T-helper 1 cell (primary cell): ENCODE data around the gene LYRM2.
A peak's percentile ranks its signal among the peaks of the same experiment; 100 is the strongest.
"Not testable (repeated sequence)": the region's sequence is repeated elsewhere in the genome, so short reads cannot be mapped to it uniquely, and the experiment has no call there.

Source experiments
- DNase-seq, 5 donors: peaks; one replicate each; pipeline ENCODE4 v3.0.0-alpha.2; 2012 to 2020

Gene LYRM2

GRCh38 chr6:89644864-89645263 lies 6.3 kb upstream of the LYRM2 start:
- no peak for DNase-seq

DNA sequence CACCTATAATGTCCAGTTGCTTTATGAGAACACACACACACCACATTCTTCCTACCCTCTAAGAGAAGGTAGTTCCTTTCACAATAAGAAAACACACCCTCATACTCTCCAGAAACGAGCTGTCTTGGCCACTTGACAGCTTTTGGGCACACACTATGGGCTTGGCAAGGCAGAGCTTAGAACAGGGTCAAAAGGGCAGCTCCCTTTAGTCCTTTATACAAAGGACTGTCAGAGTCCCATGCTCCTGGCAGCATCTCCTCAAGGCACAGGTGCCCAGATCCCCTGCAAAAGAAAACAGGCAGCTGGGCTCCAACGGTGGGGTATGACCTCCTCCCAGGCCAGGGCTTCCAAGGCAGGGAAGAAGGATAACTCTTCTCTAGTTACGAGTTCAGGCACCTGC lies 4.9 kb upstream of the LYRM2 start:
- DNase-seq = no peak

DNA sequence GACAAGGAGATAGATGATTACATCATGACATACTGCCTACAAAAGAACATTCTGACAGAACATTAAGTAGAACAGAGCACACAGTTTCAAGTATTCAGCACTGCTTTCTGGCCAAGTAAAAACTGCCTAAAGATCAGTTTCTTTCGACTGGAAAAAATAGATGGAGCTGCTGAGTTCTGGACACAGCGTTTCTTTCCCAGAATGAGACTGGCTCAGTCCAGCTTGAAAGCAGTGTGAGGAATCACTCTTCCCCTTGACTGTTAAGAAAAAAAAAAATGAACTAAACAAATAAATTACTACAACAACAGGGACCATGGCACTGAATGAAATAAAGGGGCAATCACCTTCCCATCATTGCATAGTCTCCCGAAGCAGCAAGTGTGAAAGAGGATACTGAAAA lies 4.4 kb upstream of the LYRM2 start:
- DNase-seq = no peak

DNA sequence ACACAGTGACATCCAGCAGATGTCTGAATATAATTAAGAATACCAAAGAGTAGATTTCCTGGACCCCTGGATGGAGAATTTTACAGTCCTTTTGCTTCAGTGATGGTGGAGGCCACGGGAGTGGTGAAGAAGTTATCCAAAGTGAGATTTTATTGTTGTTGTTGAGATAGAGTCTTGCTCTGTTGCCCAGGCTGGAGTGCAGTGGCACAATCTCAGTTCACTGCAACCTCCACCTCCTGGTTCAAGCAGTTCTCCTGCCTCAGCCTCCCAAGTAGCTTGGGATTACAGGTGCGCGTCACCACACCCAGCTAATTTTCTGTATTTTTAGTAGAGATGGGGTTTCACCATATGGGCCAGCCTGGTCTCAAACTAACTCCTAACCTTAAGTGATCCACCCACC lies 3.0 kb upstream of the LYRM2 start:
- not testable (repeated sequence) for DNase-seq

DNA sequence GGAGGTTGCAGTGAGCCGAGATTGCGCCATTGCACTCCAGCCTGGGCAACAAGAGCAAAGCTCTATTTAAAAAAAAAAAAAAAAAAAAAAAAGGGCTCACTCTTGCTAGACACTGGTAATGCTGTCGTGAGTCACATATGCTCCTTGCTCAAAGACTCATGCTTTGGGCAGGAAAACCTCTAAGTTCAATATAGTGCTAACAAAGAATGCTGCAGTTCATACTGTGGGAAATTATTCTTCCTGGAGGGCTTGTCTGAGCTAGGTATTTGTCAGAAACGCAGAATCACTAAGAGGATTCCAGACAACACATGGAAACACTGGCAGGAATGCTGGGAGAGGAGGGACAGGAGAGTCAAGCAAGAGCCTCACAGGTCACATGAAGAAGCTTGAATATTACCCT lies 2.3 kb upstream of the LYRM2 start:
- no peak for DNase-seq

DNA sequence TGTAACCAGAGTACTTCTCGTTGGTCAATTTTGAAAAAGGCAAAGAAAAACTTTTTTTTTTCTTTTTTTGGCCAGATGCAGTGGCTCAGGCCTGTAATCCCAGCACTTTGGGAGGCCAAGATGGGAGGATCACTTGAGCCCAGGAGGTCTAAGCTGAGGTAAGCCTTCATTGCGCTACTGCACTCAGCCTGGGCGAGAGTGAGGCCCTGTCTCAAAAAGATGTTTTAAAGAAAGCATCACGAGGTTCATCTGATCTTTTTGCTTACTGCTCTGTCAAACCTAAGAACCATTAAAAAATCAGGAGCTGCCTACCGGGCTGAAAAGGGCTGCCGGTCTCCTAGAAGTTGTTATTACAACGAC lies 607 bp downstream of the LYRM2 start:
- DNase-seq = no peak

DNA sequence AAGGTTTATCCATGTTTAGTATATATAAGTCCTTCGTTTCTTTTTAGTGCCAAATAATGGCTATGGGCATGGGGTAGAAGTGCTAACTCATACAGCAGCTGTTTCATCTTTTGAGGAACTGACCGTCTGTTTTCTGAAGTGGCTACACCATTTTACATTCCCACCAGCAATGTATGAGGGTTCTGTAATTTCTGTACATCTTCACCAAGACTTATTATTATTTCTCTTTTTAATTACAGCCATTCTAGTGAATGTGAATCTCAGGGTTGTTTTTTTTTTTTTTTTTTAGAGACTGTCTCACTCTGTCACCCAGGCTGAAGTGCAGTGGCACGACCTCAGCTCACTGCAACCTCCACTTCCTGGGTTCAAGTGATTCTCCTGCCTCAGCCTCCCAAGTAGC lies 2.1 kb downstream of the LYRM2 start:
- not testable (repeated sequence) for DNase-seq

DNA sequence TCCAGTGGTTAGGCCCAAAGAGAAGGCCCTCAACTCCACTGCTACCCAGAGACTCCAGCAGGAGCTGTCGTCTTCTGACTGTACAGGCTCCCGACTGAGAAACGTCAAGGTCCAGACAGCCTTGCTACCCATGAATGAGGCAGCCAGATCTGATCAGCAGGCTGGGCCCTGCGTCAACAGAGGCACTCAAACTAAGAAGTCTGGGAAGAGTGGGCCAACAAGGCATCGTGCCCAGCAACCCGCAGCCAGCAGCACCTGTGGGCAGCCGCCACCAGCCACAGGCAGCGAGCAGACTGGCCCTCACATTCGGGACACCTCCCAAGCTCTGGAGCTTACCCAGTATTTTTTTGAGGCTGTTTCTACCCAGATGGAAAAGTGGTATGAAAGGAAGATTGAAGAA lies 8.1 kb downstream of the LYRM2 start:
- DNase-seq = no peak

DNA sequence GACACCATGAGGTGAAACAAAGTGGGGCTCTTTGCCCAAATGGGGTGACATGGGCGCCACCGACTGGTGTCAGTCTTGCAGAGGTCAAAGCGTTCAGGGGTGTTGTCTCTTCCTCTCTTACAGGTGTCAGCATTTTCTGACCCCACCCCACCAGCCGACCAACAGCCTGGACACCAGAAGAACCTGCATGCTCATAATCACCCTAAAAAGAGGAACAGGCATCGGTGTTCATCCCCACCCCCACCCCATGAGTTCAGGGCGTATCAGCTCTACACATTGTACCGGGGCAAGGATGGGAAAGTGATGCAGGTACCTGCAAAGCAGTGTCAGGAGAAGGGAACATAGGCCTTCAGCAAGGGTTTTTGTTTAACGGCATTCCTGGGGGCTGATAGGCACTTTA lies 14.8 kb downstream of the LYRM2 start:
- no peak for DNase-seq

DNA sequence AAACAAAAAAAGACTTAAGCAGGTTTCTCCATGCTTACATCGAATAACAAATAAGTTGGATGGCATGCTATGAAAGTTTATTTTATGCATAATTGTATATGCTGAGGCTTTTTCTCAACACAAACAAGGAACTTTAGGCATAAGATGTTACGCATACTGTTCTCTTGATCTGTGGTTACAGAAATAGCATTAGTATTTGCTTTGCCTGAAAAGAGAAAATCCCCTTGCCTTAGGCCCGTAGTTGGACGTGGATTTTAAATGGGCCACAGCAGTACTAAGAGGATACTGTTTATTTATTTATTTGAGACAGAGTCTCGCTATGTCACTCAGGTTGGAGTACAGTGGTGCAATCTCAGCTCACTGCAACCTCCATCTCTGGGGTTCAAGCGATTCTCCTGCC lies 19.0 kb downstream of the LYRM2 start:
- DNase-seq = no peak

- DNase-seq = no peak
Measured at GRCh38 chr6:89618026-89618425, 20.5 kb downstream of the LYRM2 start.

- no peak for DNase-seq
Measured at GRCh38 chr6:89616531-89616930, 22.0 kb downstream of the LYRM2 start.

DNA sequence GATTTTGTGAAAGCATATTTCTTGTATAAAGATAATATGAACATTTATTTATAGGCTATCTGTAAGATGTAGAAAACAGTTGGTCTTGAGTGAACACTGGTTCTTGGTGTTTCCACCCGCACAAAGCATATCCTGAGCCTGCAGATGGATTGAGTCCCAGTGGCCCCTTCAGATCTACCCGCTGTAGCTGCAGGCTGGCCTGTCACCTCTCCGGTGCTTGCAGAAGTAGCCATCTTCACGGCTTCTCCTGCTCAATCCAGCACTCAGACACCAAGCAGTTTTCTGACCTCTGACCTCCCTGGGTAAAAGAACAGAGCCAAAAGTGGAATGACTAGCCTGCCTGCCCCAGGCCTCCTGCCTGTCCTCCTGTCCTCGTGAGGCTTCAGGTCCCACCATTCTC lies 22.7 kb downstream of the LYRM2 start:
- no peak for DNase-seq

DNA sequence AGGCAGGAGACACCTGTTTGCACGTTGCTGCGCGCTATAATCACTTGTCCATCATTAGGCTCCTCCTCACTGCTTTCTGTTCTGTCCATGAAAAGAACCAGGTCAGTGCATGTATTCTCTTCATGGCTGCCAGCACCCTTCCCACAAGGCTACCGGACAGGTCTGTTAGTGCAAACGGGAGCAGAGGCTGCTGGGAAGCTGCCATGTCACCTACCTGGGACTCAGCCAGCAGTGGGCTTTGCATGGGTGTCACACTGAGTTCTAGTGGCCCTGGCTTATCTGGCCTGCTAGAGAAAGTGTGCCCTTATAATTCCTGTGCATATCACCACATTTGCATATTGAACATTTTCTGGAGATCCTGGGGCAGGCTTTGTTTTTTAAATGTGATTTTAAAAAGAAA lies 24.8 kb downstream of the LYRM2 start:
- no peak for DNase-seq

DNA sequence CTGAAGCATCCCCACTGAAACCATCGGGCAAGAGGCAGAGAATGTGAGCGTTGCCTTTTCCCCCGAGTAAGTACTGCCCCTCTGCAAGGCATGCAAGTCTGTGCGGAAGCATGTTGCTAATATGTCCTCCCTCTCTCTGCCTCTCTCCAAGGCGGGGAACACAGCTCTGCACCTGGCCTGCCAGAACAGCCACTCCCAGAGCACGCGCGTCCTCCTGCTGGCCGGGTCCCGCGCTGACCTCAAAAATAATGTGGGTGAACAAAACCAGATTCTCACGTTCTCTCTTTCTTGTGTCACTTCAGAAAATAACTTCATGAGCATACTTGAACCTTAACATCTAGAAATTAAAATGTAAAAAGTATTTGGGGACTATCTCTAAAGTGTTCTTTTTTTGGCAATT lies 26.4 kb downstream of the LYRM2 start:
- no peak for DNase-seq

- DNase-seq = no peak
Measured at GRCh38 chr6:89611666-89612065, 26.9 kb downstream of the LYRM2 start.

DNA sequence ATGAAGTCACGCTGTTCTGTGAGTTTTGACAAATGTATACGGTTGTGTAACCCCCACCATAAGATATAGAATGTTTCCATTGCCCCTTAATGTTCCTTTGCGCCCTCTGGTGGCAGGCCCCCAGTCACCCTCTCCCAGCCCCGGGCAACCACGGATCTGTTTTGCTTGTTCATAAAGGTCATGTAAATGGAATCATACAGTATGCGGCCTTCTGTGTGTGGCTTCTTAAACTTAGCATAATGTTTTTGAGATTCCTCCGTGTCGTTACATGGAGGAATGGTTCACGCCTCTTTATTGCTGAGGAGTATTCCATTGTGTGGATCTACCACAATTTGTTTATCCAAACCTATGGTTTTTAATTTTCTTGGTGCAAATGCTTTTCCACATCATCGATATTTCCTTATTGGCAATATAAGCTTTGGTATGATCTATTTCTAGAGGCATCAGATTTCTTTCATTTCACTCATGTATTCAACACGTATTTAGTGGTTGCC lies 28.4 kb downstream of the LYRM2 start:
- peak; percentile 48 to 77 (median 63) for DNase-seq

DNA sequence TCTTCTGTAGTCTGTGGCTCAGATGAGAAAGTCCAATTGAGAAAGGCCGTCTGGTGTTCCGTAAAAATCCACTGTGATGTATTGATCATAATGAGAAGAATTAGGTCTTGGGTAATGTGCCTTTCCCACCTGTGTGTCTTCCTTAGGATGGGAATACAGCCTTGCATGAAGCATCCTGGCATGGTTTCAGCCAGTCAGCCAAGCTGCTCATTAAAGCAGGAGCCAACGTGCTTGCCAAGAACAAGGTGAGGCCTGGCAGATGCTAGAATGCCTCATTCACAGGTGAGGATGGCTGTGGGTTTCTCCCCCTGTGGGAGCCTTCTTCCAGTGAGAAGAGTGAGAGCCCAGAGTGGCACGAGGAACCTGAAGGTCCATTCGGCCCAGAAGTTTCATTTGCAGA lies 32.7 kb downstream of the LYRM2 start:
- DNase-seq = no peak

GRCh38 chr6:89604653-89605052 lies 33.9 kb downstream of the LYRM2 start:
- DNase-seq = no peak

DNA sequence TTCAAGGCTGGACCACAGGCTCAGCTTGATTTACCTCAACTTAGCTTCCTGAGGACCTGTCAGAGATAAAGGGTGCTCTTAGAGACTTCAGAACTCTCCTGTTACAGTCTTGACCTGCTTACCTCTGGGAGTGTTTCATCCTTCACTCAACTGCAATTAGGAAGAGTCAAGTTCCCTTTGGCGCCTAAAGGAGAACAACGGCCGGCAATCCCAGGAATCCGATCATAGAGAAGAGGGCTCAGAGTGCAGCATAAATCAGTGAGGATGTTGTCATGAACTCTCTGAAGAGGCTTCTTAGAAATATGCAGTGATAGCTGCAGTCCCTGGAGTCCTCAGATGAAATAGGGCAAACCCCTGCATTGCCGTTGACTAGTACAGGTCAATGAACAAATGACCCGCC lies 36.4 kb downstream of the LYRM2 start:
- no peak for DNase-seq

DNA sequence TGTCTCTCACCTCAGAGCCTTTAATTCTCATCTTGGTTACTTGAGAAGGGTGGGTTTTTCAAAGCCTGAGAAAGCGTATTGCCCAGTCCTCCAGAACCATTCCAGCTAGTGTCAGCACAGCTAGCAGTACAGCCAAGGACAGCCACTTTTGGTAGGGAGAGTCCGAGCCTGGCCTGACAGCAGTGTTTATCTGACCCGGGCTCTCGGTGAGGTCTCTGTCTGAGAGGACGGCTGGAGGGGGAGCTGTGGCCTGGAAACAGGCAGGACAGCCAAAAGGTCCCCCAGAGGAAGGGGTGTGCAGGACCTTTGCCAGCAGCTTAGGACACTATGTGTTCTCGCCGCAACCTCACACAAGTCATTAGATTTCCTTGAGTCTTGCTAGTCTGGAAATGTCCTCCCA lies 38.8 kb downstream of the LYRM2 start:
- DNase-seq = no peak

- peak in 1 of 5 donors; percentile 10 for DNase-seq
Measured at GRCh38 chr6:89597988-89598387, 40.6 kb downstream of the LYRM2 start.

- peak in 1 of 5 donors; percentile 57 for DNase-seq
Measured at GRCh38 chr6:89597372-89597771, 41.2 kb downstream of the LYRM2 start.

DNA sequence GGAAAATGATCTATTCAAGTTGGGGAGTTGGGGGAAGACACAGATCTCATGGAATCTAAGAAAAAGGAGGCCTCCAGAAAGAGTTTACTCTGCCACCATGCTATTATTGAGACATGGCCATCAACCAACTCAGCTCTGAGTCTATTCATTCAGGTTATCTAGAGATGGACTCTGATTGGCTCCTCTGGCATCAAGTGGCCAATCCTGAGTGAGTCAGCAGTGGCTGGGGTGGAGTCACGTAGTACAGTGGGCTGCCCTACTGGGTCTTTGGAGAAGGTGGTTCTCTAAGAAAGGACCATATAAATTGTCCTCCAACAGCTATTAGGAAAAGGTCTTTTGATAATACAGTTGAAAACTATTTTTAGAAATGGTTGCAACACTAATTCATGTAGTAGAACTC lies 42.1 kb downstream of the LYRM2 start:
- DNase-seq = no peak

GRCh38 chr6:89596056-89596455 lies 42.5 kb downstream of the LYRM2 start:
- peak in 1 of 5 donors; percentile 66 for DNase-seq

- no peak for DNase-seq
Measured at GRCh38 chr6:89591745-89592144, 46.8 kb downstream of the LYRM2 start.
